Prostate gland (tissue), 2 donors: ENCODE data around the gene CDH1. TPM values are rescaled to one million over a fixed set of nuclear protein-coding genes. Genes with fewer than 3 reads are reported as not detected.
"Not testable (repeated sequence)": the region's sequence is repeated elsewhere in the genome, so short reads cannot be mapped to it uniquely, and the experiment has no call there.

ENCODE experiments used
- DNase-seq: peaks from one replicate; pipeline ENCODE4 v3.0.0-alpha.2; 2019; ENCODE audit warnings: low spot score
- H3K27ac ChIP-seq, 2 donors: fragments of 200-600 bp; sonication (generic); 2 replicates each; pipeline ENCODE4 v1.5.1; 2017 to 2019
- H3K27me3 ChIP-seq: fragments of 200-600 bp; sonication (generic); replicated peaks from 2 replicates; pipeline ENCODE4 v1.5.1; 2019; ENCODE audit not compliant: insufficient read depth
- H3K36me3 ChIP-seq, 2 donors: fragments of 200-600 bp; sonication (generic); 1 replicate in 1 of 2; 2 replicates in 1 of 2; pipeline versions ENCODE4 v1.5.1 to v1.8.1; 2017 to 2019
- H3K4me1 ChIP-seq: fragments of 200-600 bp; sonication (generic); replicated peaks from 2 replicates; pipeline ENCODE4 v1.5.1; 2019
- H3K4me3 ChIP-seq, 2 donors: fragments of 200-600 bp; sonication (generic); 2 replicates each; pipeline ENCODE4 v1.5.1; 2017 to 2019
- H3K9me3 ChIP-seq: fragments of 200-600 bp; sonication (generic); 2 replicates; pipeline ENCODE4 v1.5.1; 2017
- POLR2A ChIP-seq: fragments of 450-650 bp; IDR thresholded peaks from one replicate; pipeline ENCODE4 v1.6.1; 2016; ENCODE audit warnings: antibody characterized with exemption, mild to moderate bottlenecking
- POLR2AphosphoS5 ChIP-seq: sonication (generic); formaldehyde crosslinking; IDR thresholded peaks from one replicate; pipeline ENCODE4 v1.6.1; 2017; ENCODE audit warnings: antibody characterized with exemption
- WGBS: methylation state at CpG from one replicate; pipeline ENCODE4 v1.1.5; 2018; 5-methylcytosine and 5-hydroxymethylcytosine counted together
- intact Hi-C: fragments of 100-400 bp; cut with DNase I; formaldehyde crosslinking; loops from one replicate; pipeline ENCODE4 v1.14.2; 2022
- total RNA-seq, 2 donors: library from RNA; depleted of rRNA; stranded (reverse); fragments of >200 nt; gene quantifications; one replicate each; pipeline ENCODE4 v1.1.0, GENCODE V29; 2016
- TF ChIP-seq, protein P1 (sequence below), 4 experiments: fragments of 200-600 bp in 2 of 4; fragments of 450-650 bp in 2 of 4; sonication (generic) in 2 of 4; IDR thresholded peaks; 1 replicate in 3 of 4; 2 replicates in 1 of 4; pipeline ENCODE4 v1.5.1; 2016 to 2019; ENCODE audit warnings: antibody characterized with exemption in 4 of 4, mild to moderate bottlenecking in 2 of 4, moderate library complexity in 2 of 4

The CDH1 gene
- total RNA-seq, 2 donors from 2014 or later, result 75.7 to 300 TPM

DNA sequence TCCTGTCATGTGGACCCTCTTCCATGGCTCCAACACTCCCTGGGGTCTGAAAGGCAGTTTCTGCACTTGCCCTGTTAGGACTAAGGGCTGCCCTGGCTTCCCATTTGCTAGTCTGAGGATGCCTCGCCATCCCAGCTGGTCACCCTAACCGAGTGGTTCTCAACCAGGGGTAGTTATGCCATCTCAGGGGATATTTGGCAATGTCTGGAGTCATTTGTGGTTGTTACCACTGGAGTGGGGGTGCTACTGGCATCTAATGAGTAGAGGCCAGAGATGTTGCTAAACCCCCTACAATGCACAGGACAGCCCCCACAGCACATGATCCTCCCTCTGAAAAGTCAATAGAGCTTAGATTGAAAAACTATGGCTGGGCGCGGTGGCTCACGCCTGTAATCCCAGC lies 26.9 kb upstream of the CDH1 start:
- H3K4me3 ChIP-seq, result no peak overlapping the region
- WGBS, result 89% methylated on average over 5 of the region's 5 CpGs
- no peak for TF ChIP-seq POLR2A
- TF ChIP-seq POLR2AphosphoS5, result no peak
- TF ChIP-seq, protein P1, sequence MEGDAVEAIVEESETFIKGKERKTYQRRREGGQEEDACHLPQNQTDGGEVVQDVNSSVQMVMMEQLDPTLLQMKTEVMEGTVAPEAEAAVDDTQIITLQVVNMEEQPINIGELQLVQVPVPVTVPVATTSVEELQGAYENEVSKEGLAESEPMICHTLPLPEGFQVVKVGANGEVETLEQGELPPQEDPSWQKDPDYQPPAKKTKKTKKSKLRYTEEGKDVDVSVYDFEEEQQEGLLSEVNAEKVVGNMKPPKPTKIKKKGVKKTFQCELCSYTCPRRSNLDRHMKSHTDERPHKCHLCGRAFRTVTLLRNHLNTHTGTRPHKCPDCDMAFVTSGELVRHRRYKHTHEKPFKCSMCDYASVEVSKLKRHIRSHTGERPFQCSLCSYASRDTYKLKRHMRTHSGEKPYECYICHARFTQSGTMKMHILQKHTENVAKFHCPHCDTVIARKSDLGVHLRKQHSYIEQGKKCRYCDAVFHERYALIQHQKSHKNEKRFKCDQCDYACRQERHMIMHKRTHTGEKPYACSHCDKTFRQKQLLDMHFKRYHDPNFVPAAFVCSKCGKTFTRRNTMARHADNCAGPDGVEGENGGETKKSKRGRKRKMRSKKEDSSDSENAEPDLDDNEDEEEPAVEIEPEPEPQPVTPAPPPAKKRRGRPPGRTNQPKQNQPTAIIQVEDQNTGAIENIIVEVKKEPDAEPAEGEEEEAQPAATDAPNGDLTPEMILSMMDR (IDR thresholded peaks at IDR 0.05), result no peak
- H3K36me3 ChIP-seq, result no peaks in the 10 kb centered on the region
- intact Hi-C loops, result no loop called here
- no peaks in the 10 kb centered on the region for H3K4me1 ChIP-seq
- H3K27ac ChIP-seq, result no peak overlapping the region
- no peak for DNase-seq
- H3K27me3 ChIP-seq, result no peaks in the 10 kb centered on the region
- no peaks in the 10 kb centered on the region for H3K9me3 ChIP-seq

DNA sequence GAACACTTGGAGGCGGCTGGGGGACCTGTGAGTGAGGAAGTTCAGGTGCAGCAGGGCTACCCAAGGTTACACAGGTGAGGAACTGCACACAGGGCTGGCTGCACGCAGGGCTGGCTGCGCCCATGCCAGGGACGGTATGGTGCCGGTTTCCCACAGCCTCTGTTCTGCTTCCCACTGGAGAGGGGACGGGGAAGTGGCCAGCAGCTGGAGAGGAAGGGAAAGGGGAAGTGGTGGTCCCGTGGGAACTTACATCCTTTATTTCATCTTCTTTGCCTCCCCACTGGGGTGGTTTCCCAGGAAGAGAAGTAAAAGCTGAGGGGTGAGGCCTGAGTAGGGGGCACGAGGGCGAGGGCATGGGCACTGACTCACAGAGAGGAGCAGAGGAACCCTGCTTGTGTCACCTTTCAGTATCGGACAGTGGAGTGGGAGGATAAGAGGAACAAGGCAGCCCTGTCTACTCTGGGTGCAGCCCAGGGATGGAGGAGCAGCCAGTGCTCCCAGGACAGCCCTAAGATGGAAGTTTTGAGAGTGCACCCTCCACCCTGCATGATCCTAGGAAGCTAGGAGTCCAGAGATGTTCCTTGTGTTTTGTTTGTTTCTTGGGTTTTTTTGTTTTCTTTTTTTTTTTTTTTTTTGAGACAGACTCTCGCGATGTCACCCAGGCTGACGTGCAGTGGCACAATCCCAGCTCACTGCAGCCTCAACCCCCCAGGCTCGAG lies 25.5 kb upstream of the CDH1 start:
- no peak overlapping the region for H3K27ac ChIP-seq
- H3K36me3 ChIP-seq, result no peaks in the 10 kb centered on the region
- intact Hi-C loops, result no loop called here
- DNase-seq, result no peak
- no peaks in the 10 kb centered on the region for H3K9me3 ChIP-seq
- no peaks in the 10 kb centered on the region for H3K4me1 ChIP-seq
- TF ChIP-seq POLR2AphosphoS5 (no peak), POLR2A (no peak)
- TF ChIP-seq, protein P1 (IDR thresholded peaks at IDR 0.05), result no peak
- WGBS, result 69% methylated on average over 14 of the region's 14 CpGs
- no peak overlapping the region for H3K4me3 ChIP-seq
- no peaks in the 10 kb centered on the region for H3K27me3 ChIP-seq

DNA sequence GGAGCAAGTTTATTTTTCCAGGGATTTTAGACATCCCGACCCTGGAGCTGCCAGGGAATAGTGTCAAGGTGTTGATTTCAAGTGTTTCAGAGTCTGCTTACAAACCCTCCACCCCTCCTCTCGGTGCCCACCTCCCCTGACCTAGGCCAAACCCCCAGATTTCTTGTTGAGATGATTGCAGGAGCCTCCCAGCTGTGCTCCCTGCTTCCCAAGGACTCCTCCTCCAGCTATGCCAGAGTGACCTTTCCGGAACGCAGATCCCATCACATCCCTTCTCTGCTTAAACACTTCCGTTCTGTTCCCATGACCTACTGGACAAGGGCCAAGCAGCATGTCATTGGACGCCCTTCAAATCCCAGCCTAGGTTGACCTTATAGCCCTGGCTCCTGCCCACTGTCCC lies 23.7 kb upstream of the CDH1 start:
- TF ChIP-seq POLR2A, result no peak
- TF ChIP-seq, protein P1 (IDR thresholded peaks at IDR 0.05), result no peak
- no peak for TF ChIP-seq POLR2AphosphoS5
- 63% methylated on average over 6 of the region's 6 CpGs for WGBS
- H3K4me1 ChIP-seq, result no peaks in the 10 kb centered on the region
- H3K27ac ChIP-seq, result no peak overlapping the region
- no peak overlapping the region for H3K4me3 ChIP-seq
- no peaks in the 10 kb centered on the region for H3K9me3 ChIP-seq
- no peak for DNase-seq
- intact Hi-C loops, result no loop called here
- no peaks in the 10 kb centered on the region for H3K27me3 ChIP-seq
- H3K36me3 ChIP-seq, result no peaks in the 10 kb centered on the region

DNA sequence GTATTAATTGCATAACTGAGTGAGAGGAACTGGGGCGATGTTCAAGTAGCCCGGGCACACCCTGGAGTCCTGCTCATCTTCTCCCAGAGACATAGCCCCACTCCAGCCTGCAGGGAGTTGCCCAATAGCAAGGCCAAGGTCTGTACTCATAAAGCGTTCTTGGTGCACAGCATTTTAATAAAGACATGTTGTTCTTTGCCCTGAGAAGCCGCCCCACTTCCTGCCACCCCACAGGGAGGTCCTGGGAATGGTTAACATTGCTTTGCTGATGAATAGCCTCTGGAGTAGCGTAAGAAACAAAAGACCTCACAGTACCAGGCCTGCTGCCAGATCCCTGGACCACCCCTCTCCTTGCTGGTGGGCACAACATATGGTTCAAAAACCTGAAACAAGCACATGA lies 21.6 kb upstream of the CDH1 start:
- intact Hi-C loops, result no loop called here
- WGBS, result 64% methylated on average over 5 of the region's 5 CpGs
- no peak for DNase-seq

DNA sequence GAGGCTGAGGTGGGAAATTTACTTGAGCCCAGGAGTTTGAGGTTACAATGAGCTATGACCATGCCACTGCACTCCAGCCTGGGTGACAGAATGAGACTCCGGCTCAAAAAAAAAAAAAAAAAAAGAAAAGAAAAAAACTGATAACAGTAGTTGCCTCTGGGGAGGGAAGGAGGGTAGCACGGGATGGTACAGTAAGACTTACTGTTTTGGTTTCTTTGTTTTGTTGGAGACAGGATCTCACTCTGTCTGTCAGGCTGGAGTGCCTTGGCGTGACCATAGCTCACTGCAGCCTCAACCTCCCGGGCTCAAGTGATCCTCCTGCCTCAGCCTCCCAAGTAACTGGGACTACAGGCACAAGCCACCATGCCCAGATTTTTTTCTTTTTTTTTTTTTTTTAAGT lies 20.6 kb upstream of the CDH1 start:
- intact Hi-C loops, H3K9me3 ChIP-seq, H3K4me1 ChIP-seq, H3K4me3 ChIP-seq, DNase-seq, H3K27me3 ChIP-seq, H3K36me3 ChIP-seq, H3K27ac ChIP-seq: not testable (repeated sequence)
- WGBS, result 83% methylated on average over 4 of the region's 4 CpGs

More for the DNA sequence above, 21.6 kb upstream of the CDH1 start:
- H3K4me1 ChIP-seq, result no peaks in the 10 kb centered on the region
- no peak overlapping the region for H3K4me3 ChIP-seq
- H3K27me3 ChIP-seq, result no peaks in the 10 kb centered on the region
- TF ChIP-seq POLR2A (no peak), POLR2AphosphoS5 (no peak)
- TF ChIP-seq, protein P1 (IDR thresholded peaks at IDR 0.05), result no peak
- H3K36me3 ChIP-seq, result no peaks in the 10 kb centered on the region
- no peak overlapping the region for H3K27ac ChIP-seq
- no peaks in the 10 kb centered on the region for H3K9me3 ChIP-seq
